ENCODE results near the gene ADORA2B. TPM values are rescaled to one million over a fixed set of nuclear protein-coding genes. Genes with fewer than 3 reads are reported as not detected.
"Not testable (repeated sequence)": the region's sequence is repeated elsewhere in the genome, so short reads cannot be mapped to it uniquely, and the experiment has no call there.

ADORA2B gene
- 10 to 100 TPM; 41.4 to 68.9 (median 52.0) TPM for total RNA-seq

DNA sequence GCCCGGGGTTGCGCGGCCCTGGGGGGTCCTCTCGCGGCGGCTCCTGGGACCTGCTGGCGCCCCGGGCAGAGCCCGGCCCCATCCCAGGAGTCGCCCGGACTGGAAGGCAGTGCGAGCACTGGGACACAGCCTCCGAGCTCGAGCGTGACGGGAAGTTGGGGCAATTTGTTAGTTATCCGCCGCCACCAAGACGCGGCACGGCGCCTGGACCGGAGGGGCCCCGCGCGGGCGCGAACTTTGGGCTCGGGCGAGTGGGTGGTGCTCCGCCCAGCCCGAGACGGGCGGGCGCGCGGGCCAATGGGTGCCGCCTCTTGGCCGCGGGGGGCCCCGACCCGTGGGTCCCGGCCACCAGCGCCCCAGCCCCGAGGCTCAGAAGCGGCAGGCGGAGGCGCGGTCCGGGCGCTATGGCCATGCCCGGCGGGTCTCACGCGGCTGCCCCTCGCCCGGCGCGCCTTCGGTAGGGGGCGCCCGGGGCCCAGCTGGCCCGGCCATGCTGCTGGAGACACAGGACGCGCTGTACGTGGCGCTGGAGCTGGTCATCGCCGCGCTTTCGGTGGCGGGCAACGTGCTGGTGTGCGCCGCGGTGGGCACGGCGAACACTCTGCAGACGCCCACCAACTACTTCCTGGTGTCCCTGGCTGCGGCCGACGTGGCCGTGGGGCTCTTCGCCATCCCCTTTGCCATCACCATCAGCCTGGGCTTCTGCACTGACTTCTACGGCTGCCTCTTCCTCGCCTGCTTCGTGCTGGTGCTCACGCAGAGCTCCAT is at the start of gene ADORA2B:
ADORA2B (plus strand) TSS at position 372 of the 768 bp plus-strand sequence; CDS start at position 491, 119 bp downstream.
- H3K36me3 ChIP-seq, result no peaks in the 10 kb centered on the region
- H3K4me3 ChIP-seq, result peak within 1 kb of the TSS; percentile 35 to 76 (median 60)
- peak; percentile 76 for DNase-seq
- intact Hi-C loops (cut with DNase I; ENCODE audit: low total_unique reads), result no loop called here
- 0% methylated on average over 30 of the region's 88 CpGs; no CpG with 5 or more reads in 1 of the 2 donors for WGBS, 2 donors (ENCODE audit: low coverage in 1 of 2)
- peaks cover 10% of the 10 kb centered on the region for H3K27me3 ChIP-seq
- peaks cover 0 to 46% (median 44%) of the 10 kb centered on the region in 4 donors for H3K4me1 ChIP-seq
- TF ChIP-seq EP300 (IDR thresholded peaks at IDR 0.05; ENCODE audit: low read depth) (no peak), POLR2A (IDR thresholded peaks at IDR 0.05) (peak; percentile 47), POLR2AphosphoS5 (IDR thresholded peaks at IDR 0.05) (peak in 2 of 3 donors; percentile 54 to 58)
- TF ChIP-seq, protein P1, sequence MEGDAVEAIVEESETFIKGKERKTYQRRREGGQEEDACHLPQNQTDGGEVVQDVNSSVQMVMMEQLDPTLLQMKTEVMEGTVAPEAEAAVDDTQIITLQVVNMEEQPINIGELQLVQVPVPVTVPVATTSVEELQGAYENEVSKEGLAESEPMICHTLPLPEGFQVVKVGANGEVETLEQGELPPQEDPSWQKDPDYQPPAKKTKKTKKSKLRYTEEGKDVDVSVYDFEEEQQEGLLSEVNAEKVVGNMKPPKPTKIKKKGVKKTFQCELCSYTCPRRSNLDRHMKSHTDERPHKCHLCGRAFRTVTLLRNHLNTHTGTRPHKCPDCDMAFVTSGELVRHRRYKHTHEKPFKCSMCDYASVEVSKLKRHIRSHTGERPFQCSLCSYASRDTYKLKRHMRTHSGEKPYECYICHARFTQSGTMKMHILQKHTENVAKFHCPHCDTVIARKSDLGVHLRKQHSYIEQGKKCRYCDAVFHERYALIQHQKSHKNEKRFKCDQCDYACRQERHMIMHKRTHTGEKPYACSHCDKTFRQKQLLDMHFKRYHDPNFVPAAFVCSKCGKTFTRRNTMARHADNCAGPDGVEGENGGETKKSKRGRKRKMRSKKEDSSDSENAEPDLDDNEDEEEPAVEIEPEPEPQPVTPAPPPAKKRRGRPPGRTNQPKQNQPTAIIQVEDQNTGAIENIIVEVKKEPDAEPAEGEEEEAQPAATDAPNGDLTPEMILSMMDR (IDR thresholded peaks at IDR 0.05), result peak in 4 of 5 experiments; percentile 19 to 57 (median 40)
- H3K27ac ChIP-seq, result peak within 1 kb of the TSS; percentile 87 to 89 (median 89)
- in situ Hi-C loops (cut with MboI; ENCODE audit: low pct_ligation_motif_present in 1 of 4, low pct_unique_long_range_greater_than_20kb in 1 of 4, low sequenced_read_pairs in 3 of 4), result loop anchor here in 3 of 4 donors (10.0 to 25.0 kb wide), 2 partner anchors 50 to 108 kb away; partner anchors contain the start of genes TTC19 (in 2 of the 3) and ZSWIM7 (in 2 of the 3)
- H3K9me3 ChIP-seq, result no peaks in the 10 kb centered on the region

DNA sequence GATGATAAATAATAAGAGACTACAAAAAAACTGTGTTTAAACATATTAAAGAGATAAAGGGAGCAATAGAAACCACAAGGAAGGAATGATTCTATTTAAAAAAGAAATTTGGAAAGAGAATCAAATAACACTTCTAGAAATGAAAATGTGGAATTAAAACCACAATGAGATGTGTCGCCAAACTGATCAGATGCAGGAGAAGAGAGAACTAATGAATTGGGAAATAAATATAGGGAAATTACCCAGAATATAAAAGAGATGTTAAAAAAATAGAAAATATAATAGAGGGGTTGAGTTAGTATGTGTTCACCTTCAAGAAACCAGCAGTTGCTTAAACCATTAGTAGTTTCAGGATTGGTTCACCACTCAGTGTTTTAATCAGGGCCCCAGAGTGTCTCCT is 48.7 kb upstream of the ADORA2B start:
- WGBS, 2 donors (ENCODE audit: low coverage in 1 of 2), result 94 to 100% methylated on average over 1 of the region's 1 CpG

DNA sequence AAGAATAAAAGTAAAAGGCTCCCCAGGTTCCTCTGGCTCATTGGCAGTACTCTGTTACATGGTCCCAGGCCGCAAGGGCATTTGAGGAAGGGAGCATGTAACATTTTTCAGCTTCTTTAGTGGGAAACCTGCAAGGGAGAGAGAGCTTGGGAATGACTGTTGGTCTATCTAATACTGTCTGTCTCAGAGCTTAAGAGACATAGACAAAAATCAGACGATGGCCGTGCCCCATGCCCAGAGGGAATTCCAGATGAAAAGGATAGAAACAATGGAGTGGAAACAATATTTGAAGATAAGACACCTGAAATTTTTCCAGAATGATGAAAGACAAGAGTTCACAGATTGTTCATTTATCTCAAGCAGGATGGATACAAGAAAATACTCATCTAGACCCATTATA is 48.1 kb upstream of the ADORA2B start:
- Histone ChIP-seq H3K36me3 (no peaks in the 10 kb centered on the region), H3K4me3 (no peak overlapping the region), H3K27me3 (no peaks in the 10 kb centered on the region), H3K4me1 (peaks cover 3 to 14% (median 12%) of the 10 kb centered on the region in 4 donors), H3K27ac (no peak overlapping the region), H3K9me3 (no peaks in the 10 kb centered on the region)
- in situ Hi-C loops (cut with MboI; ENCODE audit: low pct_ligation_motif_present in 1 of 4, low pct_unique_long_range_greater_than_20kb in 1 of 4, low sequenced_read_pairs in 3 of 4) (no loop called here), intact Hi-C loops (cut with DNase I; ENCODE audit: low total_unique reads) (no loop called here)
- TF ChIP-seq, protein P1 (IDR thresholded peaks at IDR 0.05), result no peak
- TF ChIP-seq POLR2A (IDR thresholded peaks at IDR 0.05), result no peak
- TF ChIP-seq EP300 (IDR thresholded peaks at IDR 0.05; ENCODE audit: low read depth), result no peak
- TF ChIP-seq POLR2AphosphoS5 (IDR thresholded peaks at IDR 0.05), result no peak
- 94% methylated on average over 3 of the region's 3 CpGs for WGBS, 2 donors (ENCODE audit: low coverage in 1 of 2)
- no peak for DNase-seq

More for the DNA sequence above, 48.7 kb upstream of the ADORA2B start:
- Histone ChIP-seq H3K4me3 (no peak overlapping the region), H3K27ac (no peak overlapping the region), H3K36me3 (no peaks in the 10 kb centered on the region), H3K27me3 (no peaks in the 10 kb centered on the region), H3K9me3 (no peaks in the 10 kb centered on the region), H3K4me1 (peaks cover 0 to 14% (median 12%) of the 10 kb centered on the region in 4 donors)
- TF ChIP-seq, protein P1 (IDR thresholded peaks at IDR 0.05), result no peak
- TF ChIP-seq POLR2A (IDR thresholded peaks at IDR 0.05), result no peak
- TF ChIP-seq EP300 (IDR thresholded peaks at IDR 0.05; ENCODE audit: low read depth), result no peak
- in situ Hi-C loops (cut with MboI; ENCODE audit: low pct_ligation_motif_present in 1 of 4, low pct_unique_long_range_greater_than_20kb in 1 of 4, low sequenced_read_pairs in 3 of 4) (no loop called here), intact Hi-C loops (cut with DNase I; ENCODE audit: low total_unique reads) (no loop called here)
- no peak for DNase-seq

DNA sequence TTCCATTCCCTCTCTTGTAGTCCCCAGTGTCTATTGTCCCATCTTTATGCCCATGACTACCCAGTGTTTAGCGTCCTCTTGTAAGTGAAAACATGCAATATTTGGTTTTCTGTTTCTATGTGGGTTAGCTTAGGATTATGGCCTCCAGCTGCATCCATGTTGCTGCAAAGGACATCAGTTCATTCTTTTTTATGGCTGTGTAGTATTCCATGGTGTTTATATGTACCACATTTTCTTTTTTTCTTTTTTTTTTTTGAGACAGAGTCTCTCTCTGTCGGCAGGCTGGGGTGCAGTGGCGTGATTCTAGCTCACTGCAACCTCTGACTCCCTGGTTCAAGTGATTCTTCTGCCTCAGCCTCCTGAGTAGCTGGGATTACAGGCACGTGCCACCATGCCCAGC is 45.3 kb upstream of the ADORA2B start:
- in situ Hi-C loops (cut with MboI; ENCODE audit: low pct_ligation_motif_present in 1 of 4, low pct_unique_long_range_greater_than_20kb in 1 of 4, low sequenced_read_pairs in 3 of 4), result not testable (repeated sequence)

More for the DNA sequence above, 45.3 kb upstream of the ADORA2B start:
- WGBS, 2 donors (ENCODE audit: low coverage in 1 of 2), result 91 to 100% methylated on average over 1 to 4 of the region's 4 CpGs
- DNase-seq; H3K4me1 ChIP-seq; H3K27ac ChIP-seq; H3K27me3 ChIP-seq; H3K36me3 ChIP-seq; intact Hi-C loops (cut with DNase I; ENCODE audit: low total_unique reads); H3K4me3 ChIP-seq; H3K9me3 ChIP-seq: not testable (repeated sequence)
